Vagina (tissue), 2 donors: Measurements from ENCODE around the gene SMARCC2. TPM values are rescaled to one million over a fixed set of nuclear protein-coding genes. Genes with fewer than 3 reads are reported as not detected.

Experiments
- DNase-seq, 2 donors: peaks; one replicate each; pipeline ENCODE4 v3.0.0-alpha.2; 2017; ENCODE audit errors: extremely low spot score in 2 of 2
- H3K27ac ChIP-seq: fragments of 200-600 bp; sonication (generic); one replicate; pipeline ENCODE4 v1.5.1; 2019
- H3K27me3 ChIP-seq: fragments of 200-600 bp; sonication (generic); one replicate; pipeline ENCODE4 v1.5.1; 2019
- H3K36me3 ChIP-seq, 2 donors: fragments of 200-600 bp; sonication (generic); one replicate each; pipeline ENCODE4 v1.5.1; 2017 to 2019
- H3K4me1 ChIP-seq: fragments of 200-600 bp; sonication (generic); one replicate; pipeline ENCODE4 v1.5.1; 2019
- H3K4me3 ChIP-seq, 2 donors: fragments of 200-600 bp; sonication (generic); 1 replicate in 1 of 2; 2 replicates in 1 of 2; pipeline ENCODE4 v1.5.1; 2016 to 2019
- H3K9me3 ChIP-seq: fragments of 200-600 bp; sonication (generic); one replicate; pipeline ENCODE4 v1.5.1; 2019
- POLR2A ChIP-seq, 2 donors: fragments of 450-650 bp; IDR thresholded peaks; one replicate each; pipeline ENCODE4 v1.6.1; 2017; ENCODE audit warnings: antibody characterized with exemption in 2 of 2, mild to moderate bottlenecking in 2 of 2, moderate library complexity in 2 of 2
- POLR2AphosphoS5 ChIP-seq, 2 donors: sonication (generic); formaldehyde crosslinking; IDR thresholded peaks; one replicate each; pipeline ENCODE4 v1.9.0; 2017; ENCODE audit warnings: antibody characterized with exemption in 2 of 2, mild to moderate bottlenecking in 2 of 2, low read depth in 1 of 2; ENCODE audit not compliant: insufficient read depth in 1 of 2
- intact Hi-C: fragments of 100-400 bp; cut with DNase I; formaldehyde crosslinking; loops from one replicate; pipeline ENCODE4 v1.15.1; 2023
- total RNA-seq: library from RNA; depleted of rRNA; stranded (reverse); fragments of >200 nt; gene quantifications from one replicate; pipeline ENCODE4 v1.2.3, GENCODE V29; 2016
- TF ChIP-seq, protein P1 (sequence below), 3 experiments: fragments of 450-650 bp in 2 of 3; fragments of 200-600 bp in 1 of 3; sonication (generic) in 1 of 3; IDR thresholded peaks; one replicate each; pipeline ENCODE4 v1.5.1; 2017 to 2019; ENCODE audit warnings: antibody characterized with exemption in 3 of 3, mild to moderate bottlenecking in 2 of 3, moderate library complexity in 2 of 3

The SMARCC2 gene
- total RNA-seq, 1 donor from 2014 or later: 95.3 TPM

GRCh38 chr12:56129206-56129941 lies 59.9 kb downstream of the SMARCC2 start:
- Histone ChIP-seq H3K27ac (peak overlapping the region; percentile 95), H3K27me3 (no peaks in the 10 kb centered on the region), H3K9me3 (no peaks in the 10 kb centered on the region), H3K36me3 (peaks cover 4 to 40% of the 10 kb centered on the region in 2 donors), H3K4me3 (peak overlapping the region; percentile 75 to 86), H3K4me1 (peaks cover 35% of the 10 kb centered on the region)
- TF ChIP-seq POLR2AphosphoS5 (IDR thresholded peaks at IDR 0.05; ENCODE audit: insufficient read depth in 1 of 2, low read depth in 1 of 2): peak; percentile 14 to 86
- TF ChIP-seq, protein P1, sequence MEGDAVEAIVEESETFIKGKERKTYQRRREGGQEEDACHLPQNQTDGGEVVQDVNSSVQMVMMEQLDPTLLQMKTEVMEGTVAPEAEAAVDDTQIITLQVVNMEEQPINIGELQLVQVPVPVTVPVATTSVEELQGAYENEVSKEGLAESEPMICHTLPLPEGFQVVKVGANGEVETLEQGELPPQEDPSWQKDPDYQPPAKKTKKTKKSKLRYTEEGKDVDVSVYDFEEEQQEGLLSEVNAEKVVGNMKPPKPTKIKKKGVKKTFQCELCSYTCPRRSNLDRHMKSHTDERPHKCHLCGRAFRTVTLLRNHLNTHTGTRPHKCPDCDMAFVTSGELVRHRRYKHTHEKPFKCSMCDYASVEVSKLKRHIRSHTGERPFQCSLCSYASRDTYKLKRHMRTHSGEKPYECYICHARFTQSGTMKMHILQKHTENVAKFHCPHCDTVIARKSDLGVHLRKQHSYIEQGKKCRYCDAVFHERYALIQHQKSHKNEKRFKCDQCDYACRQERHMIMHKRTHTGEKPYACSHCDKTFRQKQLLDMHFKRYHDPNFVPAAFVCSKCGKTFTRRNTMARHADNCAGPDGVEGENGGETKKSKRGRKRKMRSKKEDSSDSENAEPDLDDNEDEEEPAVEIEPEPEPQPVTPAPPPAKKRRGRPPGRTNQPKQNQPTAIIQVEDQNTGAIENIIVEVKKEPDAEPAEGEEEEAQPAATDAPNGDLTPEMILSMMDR (IDR thresholded peaks at IDR 0.05): no peak
- TF ChIP-seq POLR2A (IDR thresholded peaks at IDR 0.05): no peak
- intact Hi-C loops: loop anchor here (10.0 kb wide), 1 partner anchor 95 kb away; the partner anchor contains the start of genes NABP2 and RNF41
- no peak for DNase-seq

GRCh38 chr12:56128670-56129205 lies 60.5 kb downstream of the SMARCC2 start:
- Histone ChIP-seq H3K4me1 (peaks cover 35% of the 10 kb centered on the region), H3K4me3 (peak overlapping the region; percentile 75 to 86), H3K9me3 (no peaks in the 10 kb centered on the region), H3K27ac (peak overlapping the region; percentile 95), H3K36me3 (peaks cover 0 to 34% of the 10 kb centered on the region in 2 donors), H3K27me3 (no peaks in the 10 kb centered on the region)
- TF ChIP-seq POLR2AphosphoS5 (IDR thresholded peaks at IDR 0.05; ENCODE audit: insufficient read depth in 1 of 2, low read depth in 1 of 2) (no peak), POLR2A (IDR thresholded peaks at IDR 0.05) (no peak)
- TF ChIP-seq, protein P1 (IDR thresholded peaks at IDR 0.05): no peak
- DNase-seq: peak in 1 of 2 donors; percentile 96
- intact Hi-C loops: loop anchor here (10.0 kb wide), 1 partner anchor 96 kb away; the partner anchor contains the start of genes NABP2 and RNF41

DNA sequence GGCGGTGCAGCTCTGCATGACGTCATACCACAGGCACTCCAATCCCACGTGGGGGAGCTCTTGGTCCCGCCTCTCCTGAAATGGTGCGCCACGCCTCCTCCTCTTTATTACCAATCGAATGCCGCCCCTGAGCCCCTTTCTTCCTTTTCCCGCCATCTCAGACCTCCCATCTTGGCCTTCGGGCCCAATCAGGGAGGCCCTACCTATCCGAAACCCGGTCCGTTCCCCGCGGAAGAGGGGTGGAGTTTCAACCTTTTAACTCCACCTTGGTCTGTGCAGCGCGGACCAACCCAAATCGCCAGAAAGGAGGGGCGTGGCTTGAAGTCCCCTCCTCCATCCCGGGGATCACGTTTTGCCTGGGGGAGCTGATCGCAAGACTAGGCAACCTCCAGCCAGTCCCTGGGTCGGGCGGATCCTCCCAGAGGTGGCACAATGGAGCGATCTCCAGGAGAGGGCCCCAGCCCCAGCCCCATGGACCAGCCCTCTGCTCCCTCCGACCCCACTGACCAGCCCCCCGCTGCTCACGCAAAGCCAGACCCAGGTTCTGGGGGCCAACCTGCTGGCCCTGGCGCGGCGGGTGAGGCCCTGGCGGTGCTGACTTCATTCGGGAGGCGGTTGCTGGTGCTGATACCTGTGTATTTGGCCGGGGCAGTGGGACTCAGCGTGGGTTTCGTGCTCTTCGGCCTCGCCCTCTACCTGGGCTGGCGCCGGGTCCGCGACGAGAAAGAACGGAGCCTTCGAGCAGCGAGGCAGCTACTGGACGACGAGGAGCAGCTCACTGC lies 61.2 kb downstream of the SMARCC2 start, which contains the start of gene ESYT1:
Gene ESYT1 (plus strand): TSS at position 380 of the 782 bp plus-strand sequence. CDS start 53 bp downstream, at position 433.
- peak within 1 kb of the TSS; percentile 75 to 86 for H3K4me3 ChIP-seq
- peak; percentile 100 for DNase-seq
- intact Hi-C loops: loop anchor here (10.0 kb wide), 1 partner anchor 97 kb away; the partner anchor contains the start of genes NABP2 and RNF41
- peak within 1 kb of the TSS; percentile 95 for H3K27ac ChIP-seq
- TF ChIP-seq, protein P1 (IDR thresholded peaks at IDR 0.05): no peak
- peak; percentile 76 to 98 for TF ChIP-seq POLR2A (IDR thresholded peaks at IDR 0.05)
- peak; percentile 97 to 99 for TF ChIP-seq POLR2AphosphoS5 (IDR thresholded peaks at IDR 0.05; ENCODE audit: insufficient read depth in 1 of 2, low read depth in 1 of 2)
- H3K9me3 ChIP-seq: no peaks in the 10 kb centered on the region
- peaks cover 35% of the 10 kb centered on the region for H3K4me1 ChIP-seq
- H3K27me3 ChIP-seq: no peaks in the 10 kb centered on the region
- peaks cover 0 to 27% of the 10 kb centered on the region in 2 donors for H3K36me3 ChIP-seq

- Histone ChIP-seq H3K9me3 (no peaks in the 10 kb centered on the region), H3K4me1 (peaks cover 35% of the 10 kb centered on the region), H3K27ac (peak overlapping the region; percentile 95), H3K27me3 (no peaks in the 10 kb centered on the region), H3K4me3 (peak overlapping the region; percentile 34 to 86), H3K36me3 (peaks cover 0 to 21% of the 10 kb centered on the region in 2 donors)
- no peak for DNase-seq
- intact Hi-C loops: loop anchor here (10.0 kb wide), 1 partner anchor 97 kb away; the partner anchor contains the start of genes NABP2 and RNF41
- TF ChIP-seq POLR2A (IDR thresholded peaks at IDR 0.05) (peak in 1 of 2 donors; percentile 36), POLR2AphosphoS5 (IDR thresholded peaks at IDR 0.05; ENCODE audit: insufficient read depth in 1 of 2, low read depth in 1 of 2) (no peak)
- TF ChIP-seq, protein P1 (IDR thresholded peaks at IDR 0.05): no peak
Observed at GRCh38 chr12:56127485-56127887, 61.8 kb downstream of the SMARCC2 start.
